T-helper 2 cell treated with Interferon-gamma antibody and Interleukin-4, amounts not matched to agents 5 μg/mL and 100 μg/mL, for 36 hours (primary cell): ENCODE data around the gene HSD17B8.

Experiments
- DNase-seq: peaks from one replicate; pipeline ENCODE4 v3.0.0; 2021; ENCODE audit warnings: low spot score
- H3K27ac Mint-ChIP-seq: one replicate; pipeline ENCODE4 v1.8.0; 2021; ENCODE audit warnings: mild to moderate bottlenecking, mixed read lengths
- H3K27me3 Mint-ChIP-seq: one replicate; pipeline ENCODE4 v1.8.0; 2021; ENCODE audit warnings: low read depth, mixed read lengths
- H3K36me3 Mint-ChIP-seq: one replicate; pipeline ENCODE4 v1.8.0; 2021; ENCODE audit warnings: low read depth, mixed read lengths
- H3K4me1 Mint-ChIP-seq: one replicate; pipeline ENCODE4 v1.8.0; 2021; ENCODE audit warnings: low read depth, mixed read lengths
- H3K4me3 Mint-ChIP-seq: one replicate; pipeline ENCODE4 v1.8.0; 2022; ENCODE audit warnings: mild to moderate bottlenecking, moderate library complexity, mixed read lengths
- H3K9me3 Mint-ChIP-seq: one replicate; pipeline ENCODE4 v1.8.0; 2021; ENCODE audit warnings: mixed read lengths

Gene HSD17B8

GRCh38 chr6:33176906-33177305, 27.5 kb upstream of the HSD17B8 start:
- Mint-ChIP-seq H3K27me3 (peaks cover 10% of the 10 kb centered on the region), H3K27ac (no peak overlapping the region), H3K36me3 (no peaks in the 10 kb centered on the region), H3K4me3 (no peak overlapping the region), H3K9me3 (no peaks in the 10 kb centered on the region), H3K4me1 (no peaks in the 10 kb centered on the region)
- no peak for DNase-seq

- peaks cover 7% of the 10 kb centered on the region for H3K27me3 Mint-ChIP-seq
- peaks cover 2% of the 10 kb centered on the region for H3K4me1 Mint-ChIP-seq
- H3K4me3 Mint-ChIP-seq: no peak overlapping the region
- peaks cover 2% of the 10 kb centered on the region for H3K36me3 Mint-ChIP-seq
- H3K9me3 Mint-ChIP-seq: peaks cover 3% of the 10 kb centered on the region
- DNase-seq: no peak
- no peak overlapping the region for H3K27ac Mint-ChIP-seq
Measured at GRCh38 chr6:33177552-33178446, 26.7 kb upstream of the HSD17B8 start.

- H3K4me3 Mint-ChIP-seq: no peak overlapping the region
- H3K27me3 Mint-ChIP-seq: peaks cover 7% of the 10 kb centered on the region
- H3K27ac Mint-ChIP-seq: no peak overlapping the region
Measured at GRCh38 chr6:33178755-33179475, 25.5 kb upstream of the HSD17B8 start.

GRCh38 chr6:33181141-33181540, 23.3 kb upstream of the HSD17B8 start:
- H3K36me3 Mint-ChIP-seq: peaks cover 13% of the 10 kb centered on the region
- no peak for DNase-seq
- no peak overlapping the region for H3K4me3 Mint-ChIP-seq
- H3K9me3 Mint-ChIP-seq: peaks cover 20% of the 10 kb centered on the region
- no peak overlapping the region for H3K27ac Mint-ChIP-seq
- H3K4me1 Mint-ChIP-seq: peaks cover 13% of the 10 kb centered on the region
- peaks cover 6% of the 10 kb centered on the region for H3K27me3 Mint-ChIP-seq

More at GRCh38 chr6:33178755-33179475, 25.5 kb upstream of the HSD17B8 start:
- Mint-ChIP-seq H3K9me3 (peaks cover 14% of the 10 kb centered on the region), H3K36me3 (peaks cover 13% of the 10 kb centered on the region), H3K4me1 (peaks cover 13% of the 10 kb centered on the region)
- DNase-seq: no peak

- Mint-ChIP-seq H3K9me3 (peaks cover 20% of the 10 kb centered on the region), H3K4me1 (peaks cover 13% of the 10 kb centered on the region), H3K27ac (peak overlapping the region; percentile 96), H3K4me3 (peak overlapping the region; percentile 72), H3K36me3 (peaks cover 13% of the 10 kb centered on the region), H3K27me3 (peaks cover 18% of the 10 kb centered on the region)
- no peak for DNase-seq
Measured at GRCh38 chr6:33183071-33183683, 21.3 kb upstream of the HSD17B8 start.

- no peak overlapping the region for H3K4me3 Mint-ChIP-seq
- no peak overlapping the region for H3K27ac Mint-ChIP-seq
- peaks cover 23% of the 10 kb centered on the region for H3K27me3 Mint-ChIP-seq
- H3K36me3 Mint-ChIP-seq: peaks cover 13% of the 10 kb centered on the region
- peaks cover 13% of the 10 kb centered on the region for H3K4me1 Mint-ChIP-seq
- no peak for DNase-seq
- peaks cover 20% of the 10 kb centered on the region for H3K9me3 Mint-ChIP-seq
Measured at GRCh38 chr6:33185190-33185589, 19.3 kb upstream of the HSD17B8 start.

GRCh38 chr6:33185654-33186187, 18.7 kb upstream of the HSD17B8 start:
- peaks cover 20% of the 10 kb centered on the region for H3K9me3 Mint-ChIP-seq
- peaks cover 13% of the 10 kb centered on the region for H3K4me1 Mint-ChIP-seq
- no peak overlapping the region for H3K4me3 Mint-ChIP-seq
- H3K27me3 Mint-ChIP-seq: peaks cover 26% of the 10 kb centered on the region
- H3K36me3 Mint-ChIP-seq: peaks cover 13% of the 10 kb centered on the region
- DNase-seq: no peak
- no peak overlapping the region for H3K27ac Mint-ChIP-seq

- Mint-ChIP-seq H3K9me3 (peaks cover 17% of the 10 kb centered on the region), H3K27ac (no peak overlapping the region), H3K27me3 (peaks cover 42% of the 10 kb centered on the region), H3K4me1 (peaks cover 12% of the 10 kb centered on the region), H3K36me3 (peaks cover 11% of the 10 kb centered on the region), H3K4me3 (no peak overlapping the region)
- no peak for DNase-seq
Measured at GRCh38 chr6:33187809-33188208, 16.6 kb upstream of the HSD17B8 start.

GRCh38 chr6:33189164-33189563, 15.3 kb upstream of the HSD17B8 start:
- Mint-ChIP-seq H3K9me3 (peaks cover 5% of the 10 kb centered on the region), H3K27ac (no peak overlapping the region), H3K4me1 (peaks cover 2% of the 10 kb centered on the region), H3K36me3 (peaks cover 8% of the 10 kb centered on the region), H3K4me3 (no peak overlapping the region), H3K27me3 (peaks cover 51% of the 10 kb centered on the region)
- no peak for DNase-seq

GRCh38 chr6:33189625-33190448, 14.6 kb upstream of the HSD17B8 start:
- H3K27me3 Mint-ChIP-seq: peaks cover 49% of the 10 kb centered on the region
- no peak overlapping the region for H3K4me3 Mint-ChIP-seq
- no peak overlapping the region for H3K27ac Mint-ChIP-seq
- peaks cover 2% of the 10 kb centered on the region for H3K4me1 Mint-ChIP-seq
- DNase-seq: no peak
- H3K9me3 Mint-ChIP-seq: no peaks in the 10 kb centered on the region
- peaks cover 13% of the 10 kb centered on the region for H3K36me3 Mint-ChIP-seq

GRCh38 chr6:33190504-33191107, 13.8 kb upstream of the HSD17B8 start:
- H3K4me3 Mint-ChIP-seq: no peak overlapping the region
- no peaks in the 10 kb centered on the region for H3K9me3 Mint-ChIP-seq
- no peak overlapping the region for H3K27ac Mint-ChIP-seq
- H3K36me3 Mint-ChIP-seq: peaks cover 20% of the 10 kb centered on the region
- H3K27me3 Mint-ChIP-seq: peaks cover 45% of the 10 kb centered on the region
- no peak for DNase-seq
- H3K4me1 Mint-ChIP-seq: peaks cover 2% of the 10 kb centered on the region

- DNase-seq: no peak
- Mint-ChIP-seq H3K9me3 (no peaks in the 10 kb centered on the region), H3K4me3 (no peak overlapping the region), H3K27ac (no peak overlapping the region), H3K36me3 (peaks cover 29% of the 10 kb centered on the region), H3K4me1 (peaks cover 2% of the 10 kb centered on the region), H3K27me3 (peaks cover 44% of the 10 kb centered on the region)
Measured at GRCh38 chr6:33191383-33192104, 12.9 kb upstream of the HSD17B8 start.
